HepG2 (cell line): ENCODE measurements around the gene TYMP. TPM values are rescaled to one million over a fixed set of nuclear protein-coding genes. Genes with fewer than 3 reads are reported as not detected.

ENCODE experiments used
- CBX5 ChIP-seq: sonication (generic); formaldehyde crosslinking; IDR thresholded peaks from 2 replicates; pipeline ENCODE4 v1.4.0; 2020; ENCODE audit warnings: missing genetic modification reagents, borderline replicate concordance
- FOXO1 ChIP-seq: sonication (generic); formaldehyde crosslinking; IDR thresholded peaks from 2 replicates; pipeline ENCODE4 v1.4.0; 2020; ENCODE audit warnings: missing genetic modification reagents
- IRX3 ChIP-seq: sonication (generic); formaldehyde crosslinking; IDR thresholded peaks from 2 replicates; pipeline ENCODE4 v1.8.1; 2023; ENCODE audit warnings: mild to moderate bottlenecking, low read depth, missing genetic modification reagents, borderline replicate concordance
- SPEN ChIP-seq: sonication (generic); formaldehyde crosslinking; IDR thresholded peaks from 2 replicates; pipeline ENCODE4 v1.5.1; 2020; ENCODE audit warnings: low read depth, mild to moderate bottlenecking, missing genetic modification reagents
- ZBTB3 ChIP-seq: sonication (generic); formaldehyde crosslinking; IDR thresholded peaks from 2 replicates; pipeline ENCODE4 v1.4.0; 2020; ENCODE audit warnings: low read depth, mild to moderate bottlenecking, moderate library complexity, missing genetic modification reagents, borderline replicate concordance
- ZFYVE20 ChIP-seq: sonication (generic); formaldehyde crosslinking; IDR thresholded peaks from 2 replicates; pipeline ENCODE4 v1.8.0; 2023; ENCODE audit warnings: low read depth, mild to moderate bottlenecking, moderate library complexity, missing genetic modification reagents, borderline replicate concordance
- ZNF10 ChIP-seq: sonication (generic); formaldehyde crosslinking; IDR thresholded peaks from 2 replicates; pipeline ENCODE4 v1.4.0; 2020; ENCODE audit warnings: mild to moderate bottlenecking, low read depth, missing genetic modification reagents, borderline replicate concordance
- ZNF232 ChIP-seq: sonication (generic); formaldehyde crosslinking; IDR thresholded peaks from 2 replicates; pipeline ENCODE4 v1.4.0; 2020; ENCODE audit warnings: missing genetic modification reagents, borderline replicate concordance
- ZNF263 ChIP-seq: sonication (generic); formaldehyde crosslinking; IDR thresholded peaks from 2 replicates; pipeline ENCODE4 v1.4.0; 2020; ENCODE audit warnings: missing genetic modification reagents
- ZNF616 ChIP-seq: sonication (generic); formaldehyde crosslinking; IDR thresholded peaks from 2 replicates; pipeline ENCODE4 v1.5.0; 2020; ENCODE audit warnings: low read depth, mild to moderate bottlenecking, missing genetic modification reagents
- ZNF780A ChIP-seq: sonication (generic); formaldehyde crosslinking; IDR thresholded peaks from 2 replicates; pipeline ENCODE4 v1.8.0; 2022; ENCODE audit warnings: mild to moderate bottlenecking, missing genetic modification reagents, moderate library complexity
- polyA plus RNA-seq, 8 experiments: library from polyadenylated mRNA; depleted of rRNA in 3 of 8; stranded (reverse) in 7 of 8; unstranded in 1 of 8; fragments of >200 nt; fragmentation: Illumina TruSeq in 4 of 8; extraction: Trizol in 4 of 8; gene quantifications; 2 replicates each; pipeline versions ENCODE4 v1.2.1 to v1.2.3, GENCODE V29; 2011 to 2016; ENCODE audit warnings: low read depth in 4 of 8, missing spikeins in 1 of 8, mixed read lengths in 1 of 8; ENCODE audit not compliant: insufficient read depth in 1 of 8
- total RNA-seq, 5 experiments: library from RNA; depleted of rRNA; stranded (reverse); fragments of >200 nt; fragmentation: Illumina TruSeq; extraction: Trizol; gene quantifications; 2 replicates each; pipeline ENCODE4 v1.2.3, GENCODE V29; 2016; ENCODE audit warnings: low read depth in 1 of 5
- TF ChIP-seq, protein P1 (sequence below): sonication (generic); formaldehyde crosslinking; IDR thresholded peaks from 2 replicates; pipeline ENCODE4 v1.9.0; 2021; ENCODE audit warnings: missing genetic modification reagents, mild to moderate bottlenecking, borderline replicate concordance
- TF ChIP-seq, protein P2 (sequence below), 2 experiments: fragments of 450-650 bp in 1 of 2; sonication (generic) in 1 of 2; formaldehyde crosslinking; IDR thresholded peaks; 2 replicates each; pipeline versions ENCODE4 v1.5.0 to v1.8.0; 2020 to 2022; ENCODE audit warnings: mild to moderate bottlenecking in 1 of 2, missing genetic modification reagents in 1 of 2
- TF ChIP-seq, protein P3 (sequence below): sonication (generic); formaldehyde crosslinking; IDR thresholded peaks from 2 replicates; pipeline ENCODE4 v1.8.0; 2022; ENCODE audit warnings: mild to moderate bottlenecking, missing genetic modification reagents, moderate library complexity
- TF ChIP-seq, protein P4 (sequence below): sonication (generic); formaldehyde crosslinking; IDR thresholded peaks from 2 replicates; pipeline ENCODE4 v1.4.0; 2020; ENCODE audit warnings: missing genetic modification reagents
- TF ChIP-seq, protein P5 (sequence below), 2 experiments: IDR thresholded peaks; 2 replicates each; pipeline ENCODE4 v1.6.1; 2011 to 2012; ENCODE audit warnings: low read length in 2 of 2, borderline replicate concordance in 1 of 2, low read depth in 1 of 2, mild to moderate bottlenecking in 1 of 2, moderate library complexity in 1 of 2

Gene TYMP
- total and polyA plus RNA-seq, 2 of the 13 experiments (the other 11 are each of a cell fraction or from before 2014, with no cell fraction given), result 3.9 to 4.3 TPM

DNA sequence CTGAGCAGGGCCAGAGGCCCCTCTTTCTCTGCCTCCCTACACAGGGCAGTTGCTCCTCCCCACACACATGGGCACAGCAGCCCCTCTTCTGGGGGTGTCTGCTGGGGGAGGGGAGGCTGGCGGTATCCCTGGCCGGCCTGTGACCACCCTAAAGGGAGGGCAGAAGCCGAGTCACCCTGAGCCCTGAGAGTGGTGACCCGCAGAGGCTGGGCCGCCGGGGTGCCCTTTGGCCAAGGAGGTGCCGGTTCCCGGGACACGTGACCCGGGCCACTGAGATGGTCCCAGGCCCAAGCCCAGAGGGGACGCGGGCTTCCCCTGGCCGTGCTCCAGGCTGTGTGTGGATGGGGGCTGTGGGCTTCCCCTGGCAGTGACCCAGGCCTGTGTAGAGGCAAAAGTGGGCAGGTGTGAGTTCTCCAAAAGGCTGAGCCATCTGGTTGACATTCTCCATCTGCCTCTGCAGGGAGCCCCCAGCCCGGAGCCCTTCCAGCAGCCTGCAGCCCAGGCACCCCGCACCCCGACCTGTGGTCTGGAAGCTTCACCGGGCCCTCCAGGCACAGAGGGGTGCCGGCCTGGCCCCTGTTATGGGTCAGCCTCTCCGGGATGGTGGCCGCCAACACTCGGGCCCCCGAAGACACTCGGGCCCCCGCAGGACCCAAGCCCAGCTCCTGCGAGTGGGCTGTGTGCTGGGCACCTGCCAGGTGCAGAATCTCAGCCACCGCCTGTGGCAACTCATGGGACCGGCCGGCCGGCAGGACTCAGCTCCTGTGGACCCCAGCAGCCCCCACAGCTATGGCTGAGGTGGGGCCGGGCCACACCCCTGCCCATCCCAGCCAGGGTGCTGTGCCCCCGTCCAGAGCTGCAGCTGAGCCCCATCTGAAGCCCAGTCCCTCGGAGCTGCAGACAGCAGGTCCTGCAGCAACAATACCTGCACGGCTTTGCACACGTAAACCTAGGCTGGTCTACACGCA lies 47.4 kb downstream of the TYMP start (continued):
- no peak for TF ChIP-seq SPEN (CRISPR knock-in tag)
- no peak for TF ChIP-seq CBX5 (CRISPR knock-in tag)
- no peak for TF ChIP-seq ZNF232
- no peak for TF ChIP-seq ZBTB3
- TF ChIP-seq, protein P1, sequence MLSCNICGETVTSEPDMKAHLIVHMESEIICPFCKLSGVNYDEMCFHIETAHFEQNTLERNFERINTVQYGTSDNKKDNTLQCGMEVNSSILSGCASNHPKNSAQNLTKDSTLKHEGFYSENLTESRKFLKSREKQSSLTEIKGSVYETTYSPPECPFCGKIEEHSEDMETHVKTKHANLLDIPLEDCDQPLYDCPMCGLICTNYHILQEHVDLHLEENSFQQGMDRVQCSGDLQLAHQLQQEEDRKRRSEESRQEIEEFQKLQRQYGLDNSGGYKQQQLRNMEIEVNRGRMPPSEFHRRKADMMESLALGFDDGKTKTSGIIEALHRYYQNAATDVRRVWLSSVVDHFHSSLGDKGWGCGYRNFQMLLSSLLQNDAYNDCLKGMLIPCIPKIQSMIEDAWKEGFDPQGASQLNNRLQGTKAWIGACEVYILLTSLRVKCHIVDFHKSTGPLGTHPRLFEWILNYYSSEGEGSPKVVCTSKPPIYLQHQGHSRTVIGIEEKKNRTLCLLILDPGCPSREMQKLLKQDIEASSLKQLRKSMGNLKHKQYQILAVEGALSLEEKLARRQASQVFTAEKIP (CRISPR knock-in tag), result no peak
- TF ChIP-seq, protein P2, sequence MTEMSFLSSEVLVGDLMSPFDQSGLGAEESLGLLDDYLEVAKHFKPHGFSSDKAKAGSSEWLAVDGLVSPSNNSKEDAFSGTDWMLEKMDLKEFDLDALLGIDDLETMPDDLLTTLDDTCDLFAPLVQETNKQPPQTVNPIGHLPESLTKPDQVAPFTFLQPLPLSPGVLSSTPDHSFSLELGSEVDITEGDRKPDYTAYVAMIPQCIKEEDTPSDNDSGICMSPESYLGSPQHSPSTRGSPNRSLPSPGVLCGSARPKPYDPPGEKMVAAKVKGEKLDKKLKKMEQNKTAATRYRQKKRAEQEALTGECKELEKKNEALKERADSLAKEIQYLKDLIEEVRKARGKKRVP (CRISPR knock-in tag; IDR thresholded peaks at IDR 0.05), result no peak
- no peak for TF ChIP-seq ZFYVE20 (CRISPR knock-in tag)
- TF ChIP-seq ZNF616 (CRISPR knock-in tag), result no peak
- TF ChIP-seq, protein P3, sequence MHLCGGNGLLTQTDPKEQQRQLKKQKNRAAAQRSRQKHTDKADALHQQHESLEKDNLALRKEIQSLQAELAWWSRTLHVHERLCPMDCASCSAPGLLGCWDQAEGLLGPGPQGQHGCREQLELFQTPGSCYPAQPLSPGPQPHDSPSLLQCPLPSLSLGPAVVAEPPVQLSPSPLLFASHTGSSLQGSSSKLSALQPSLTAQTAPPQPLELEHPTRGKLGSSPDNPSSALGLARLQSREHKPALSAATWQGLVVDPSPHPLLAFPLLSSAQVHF (CRISPR knock-in tag), result no peak
- TF ChIP-seq IRX3 (CRISPR knock-in tag), result no peak
- TF ChIP-seq, protein P4, sequence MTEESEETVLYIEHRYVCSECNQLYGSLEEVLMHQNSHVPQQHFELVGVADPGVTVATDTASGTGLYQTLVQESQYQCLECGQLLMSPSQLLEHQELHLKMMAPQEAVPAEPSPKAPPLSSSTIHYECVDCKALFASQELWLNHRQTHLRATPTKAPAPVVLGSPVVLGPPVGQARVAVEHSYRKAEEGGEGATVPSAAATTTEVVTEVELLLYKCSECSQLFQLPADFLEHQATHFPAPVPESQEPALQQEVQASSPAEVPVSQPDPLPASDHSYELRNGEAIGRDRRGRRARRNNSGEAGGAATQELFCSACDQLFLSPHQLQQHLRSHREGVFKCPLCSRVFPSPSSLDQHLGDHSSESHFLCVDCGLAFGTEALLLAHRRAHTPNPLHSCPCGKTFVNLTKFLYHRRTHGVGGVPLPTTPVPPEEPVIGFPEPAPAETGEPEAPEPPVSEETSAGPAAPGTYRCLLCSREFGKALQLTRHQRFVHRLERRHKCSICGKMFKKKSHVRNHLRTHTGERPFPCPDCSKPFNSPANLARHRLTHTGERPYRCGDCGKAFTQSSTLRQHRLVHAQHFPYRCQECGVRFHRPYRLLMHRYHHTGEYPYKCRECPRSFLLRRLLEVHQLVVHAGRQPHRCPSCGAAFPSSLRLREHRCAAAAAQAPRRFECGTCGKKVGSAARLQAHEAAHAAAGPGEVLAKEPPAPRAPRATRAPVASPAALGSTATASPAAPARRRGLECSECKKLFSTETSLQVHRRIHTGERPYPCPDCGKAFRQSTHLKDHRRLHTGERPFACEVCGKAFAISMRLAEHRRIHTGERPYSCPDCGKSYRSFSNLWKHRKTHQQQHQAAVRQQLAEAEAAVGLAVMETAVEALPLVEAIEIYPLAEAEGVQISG (CRISPR knock-in tag), result peak; percentile 71
- TF ChIP-seq ZNF10, result no peak
- TF ChIP-seq ZNF780A (CRISPR knock-in tag), result no peak
- TF ChIP-seq, protein P5, sequence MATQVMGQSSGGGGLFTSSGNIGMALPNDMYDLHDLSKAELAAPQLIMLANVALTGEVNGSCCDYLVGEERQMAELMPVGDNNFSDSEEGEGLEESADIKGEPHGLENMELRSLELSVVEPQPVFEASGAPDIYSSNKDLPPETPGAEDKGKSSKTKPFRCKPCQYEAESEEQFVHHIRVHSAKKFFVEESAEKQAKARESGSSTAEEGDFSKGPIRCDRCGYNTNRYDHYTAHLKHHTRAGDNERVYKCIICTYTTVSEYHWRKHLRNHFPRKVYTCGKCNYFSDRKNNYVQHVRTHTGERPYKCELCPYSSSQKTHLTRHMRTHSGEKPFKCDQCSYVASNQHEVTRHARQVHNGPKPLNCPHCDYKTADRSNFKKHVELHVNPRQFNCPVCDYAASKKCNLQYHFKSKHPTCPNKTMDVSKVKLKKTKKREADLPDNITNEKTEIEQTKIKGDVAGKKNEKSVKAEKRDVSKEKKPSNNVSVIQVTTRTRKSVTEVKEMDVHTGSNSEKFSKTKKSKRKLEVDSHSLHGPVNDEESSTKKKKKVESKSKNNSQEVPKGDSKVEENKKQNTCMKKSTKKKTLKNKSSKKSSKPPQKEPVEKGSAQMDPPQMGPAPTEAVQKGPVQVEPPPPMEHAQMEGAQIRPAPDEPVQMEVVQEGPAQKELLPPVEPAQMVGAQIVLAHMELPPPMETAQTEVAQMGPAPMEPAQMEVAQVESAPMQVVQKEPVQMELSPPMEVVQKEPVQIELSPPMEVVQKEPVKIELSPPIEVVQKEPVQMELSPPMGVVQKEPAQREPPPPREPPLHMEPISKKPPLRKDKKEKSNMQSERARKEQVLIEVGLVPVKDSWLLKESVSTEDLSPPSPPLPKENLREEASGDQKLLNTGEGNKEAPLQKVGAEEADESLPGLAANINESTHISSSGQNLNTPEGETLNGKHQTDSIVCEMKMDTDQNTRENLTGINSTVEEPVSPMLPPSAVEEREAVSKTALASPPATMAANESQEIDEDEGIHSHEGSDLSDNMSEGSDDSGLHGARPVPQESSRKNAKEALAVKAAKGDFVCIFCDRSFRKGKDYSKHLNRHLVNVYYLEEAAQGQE (IDR thresholded peaks at IDR 0.05; ENCODE audit: borderline replicate concordance in 1 of 2, low read depth in 1 of 2, low read length in 2 of 2), result no peak
- TF ChIP-seq ZNF263, result 0 out of 2 replicates have a peak, but pooled peaks have one; percentile 12
- TF ChIP-seq FOXO1 (CRISPR knock-in tag), result 0 out of 2 replicates have a peak, but pooled peaks have one; percentile 1
